CD4-positive, alpha-beta T cell treated with Interleukin-12 subunit alpha and Interleukin-12 subunit beta, for 1 hour (primary cell): ENCODE data around the gene RNF11.

ENCODE experiments used
- DNase-seq: peaks from one replicate; pipeline ENCODE4 v3.0.0-alpha.2; 2020

The RNF11 gene

GRCh38 chr1:51298322-51298705, 62.2 kb downstream of the RNF11 start:
- DNase-seq = no peak

GRCh38 chr1:51299185-51299885, 63.3 kb downstream of the RNF11 start:
- DNase-seq = no peak

GRCh38 chr1:51299981-51300670, 64.1 kb downstream of the RNF11 start:
- DNase-seq = no peak

GRCh38 chr1:51301152-51301843, 65.2 kb downstream of the RNF11 start:
- DNase-seq = no peak

- no peak for DNase-seq
Observed at GRCh38 chr1:51301844-51302162, 65.7 kb downstream of the RNF11 start.

GRCh38 chr1:51302270-51302669, 66.2 kb downstream of the RNF11 start:
- DNase-seq = no peak

GRCh38 chr1:51302746-51303145, 66.7 kb downstream of the RNF11 start:
- no peak for DNase-seq

GRCh38 chr1:51303315-51303714, 67.2 kb downstream of the RNF11 start:
- DNase-seq = no peak

GRCh38 chr1:51303751-51304251, 67.7 kb downstream of the RNF11 start:
- DNase-seq = no peak

GRCh38 chr1:51304360-51304759, 68.3 kb downstream of the RNF11 start:
- no peak for DNase-seq

- no peak for DNase-seq
Observed at GRCh38 chr1:51305371-51305823, 69.3 kb downstream of the RNF11 start.

- DNase-seq = no peak
Observed at GRCh38 chr1:51306950-51307349, 70.9 kb downstream of the RNF11 start.

GRCh38 chr1:51308636-51309035, 72.6 kb downstream of the RNF11 start:
- DNase-seq = no peak

- no peak for DNase-seq
Observed at GRCh38 chr1:51309291-51309690, 73.2 kb downstream of the RNF11 start.

GRCh38 chr1:51310871-51311613, 75.0 kb downstream of the RNF11 start:
- no peak for DNase-seq

- DNase-seq = no peak
Observed at GRCh38 chr1:51311826-51312225, 75.8 kb downstream of the RNF11 start.

- no peak for DNase-seq
Observed at GRCh38 chr1:51312718-51313117, 76.6 kb downstream of the RNF11 start.

- DNase-seq = no peak
Observed at GRCh38 chr1:51313268-51313852, 77.3 kb downstream of the RNF11 start.

- DNase-seq = no peak
Observed at GRCh38 chr1:51313961-51314777, 78.1 kb downstream of the RNF11 start.

- DNase-seq = no peak
Observed at GRCh38 chr1:51314974-51315373, 78.9 kb downstream of the RNF11 start.

GRCh38 chr1:51316113-51316845, 80.2 kb downstream of the RNF11 start:
- no peak for DNase-seq
